Urinary bladder (tissue), 4 donors: Measurements from ENCODE around the gene CNTNAP2. TPM values are rescaled to one million over a fixed set of nuclear protein-coding genes. Genes with fewer than 3 reads are reported as not detected.

ENCODE experiments used
- DNase-seq: peaks from one replicate; pipeline ENCODE4 v3.0.0-alpha.2; 2015; ENCODE audit errors: extremely low spot score
- H3K27ac ChIP-seq: one replicate; pipeline ENCODE4 v1.5.1; 2013; ENCODE audit warnings: low read depth, mild to moderate bottlenecking, moderate library complexity
- H3K36me3 ChIP-seq: one replicate; pipeline ENCODE4 v1.6.1; 2013; ENCODE audit warnings: mild to moderate bottlenecking, moderate library complexity; ENCODE audit not compliant: insufficient read depth
- H3K4me1 ChIP-seq: one replicate; pipeline ENCODE4 v1.6.1; 2013; ENCODE audit warnings: mild to moderate bottlenecking, moderate library complexity; ENCODE audit not compliant: insufficient read depth
- H3K4me3 ChIP-seq: one replicate; pipeline ENCODE4 v1.5.1; 2013; ENCODE audit warnings: low read depth, low read length
- WGBS: extraction: QIAGEN DNeasy Blood & Tissue Kit; methylation state at CpG from one replicate; pipeline ENCODE4 v1.1.7; 2013; 5-methylcytosine and 5-hydroxymethylcytosine counted together
- polyA plus RNA-seq: library from polyadenylated mRNA; stranded (reverse); fragments of 200-250 nt; gene quantifications from one replicate; pipeline ENCODE4 v1.2.3, GENCODE V29; 2013
- total RNA-seq: library from RNA; depleted of rRNA; stranded (reverse); fragments of >200 nt; gene quantifications from one replicate; pipeline ENCODE4 v1.2.3, GENCODE V29; 2014
- donor health status: healthy with polysubstance abuse.
- donor health status: healthy.

The CNTNAP2 gene
- total and polyA plus RNA-seq, 2 donors, result 0.28 to 23.3 TPM

DNA sequence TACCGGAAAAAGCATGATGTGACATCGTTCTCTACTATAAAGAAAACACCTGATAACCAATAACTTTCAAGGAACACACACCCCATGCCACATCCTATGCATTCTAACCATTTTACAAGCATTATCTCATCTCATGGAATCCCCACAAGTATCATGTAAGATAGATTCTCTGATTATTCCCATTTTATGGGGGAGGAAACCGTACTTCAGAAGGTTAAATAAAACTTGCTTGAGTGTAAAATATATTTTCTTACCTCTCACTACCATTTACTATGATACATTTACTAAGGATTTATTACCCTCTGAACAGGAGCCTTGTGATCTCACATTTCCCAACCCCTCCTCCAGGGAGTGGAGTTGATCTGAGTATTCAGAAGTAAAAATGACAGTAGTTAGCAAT is 522.7 kb downstream of the CNTNAP2 start:
- WGBS, result 74% methylated on average over 3 of the region's 3 CpGs

DNA sequence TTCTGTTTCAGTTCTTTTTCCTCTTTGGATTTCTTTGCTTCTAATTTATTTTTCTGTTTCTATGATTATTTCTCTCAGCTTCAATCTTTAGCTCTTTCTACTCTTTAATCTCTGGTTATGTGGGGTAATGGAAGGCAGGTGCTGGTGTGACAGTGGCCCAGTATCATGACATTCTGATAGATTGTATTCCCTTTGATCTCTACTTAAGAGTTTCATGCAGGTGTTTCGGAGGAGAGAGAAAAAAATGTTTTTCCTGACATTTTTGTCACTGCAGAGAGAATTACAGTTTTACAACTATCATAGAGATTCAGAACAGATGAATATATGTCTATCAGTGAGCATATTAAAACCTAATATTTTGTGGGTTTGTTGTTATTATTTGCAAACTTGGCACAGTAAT is 524.9 kb downstream of the CNTNAP2 start:
- Histone ChIP-seq H3K4me1 (no peaks in the 10 kb centered on the region), H3K36me3 (no peaks in the 10 kb centered on the region), H3K4me3 (no peak overlapping the region), H3K27ac (no peak overlapping the region)
- WGBS, result 80% methylated on average over 1 of the region's 1 CpG
- DNase-seq, result no peak

More for the DNA sequence above, 522.7 kb downstream of the CNTNAP2 start:
- H3K36me3 ChIP-seq, result no peaks in the 10 kb centered on the region
- H3K4me1 ChIP-seq, result no peaks in the 10 kb centered on the region
- no peak overlapping the region for H3K27ac ChIP-seq
- DNase-seq, result no peak
- H3K4me3 ChIP-seq, result no peak overlapping the region

DNA sequence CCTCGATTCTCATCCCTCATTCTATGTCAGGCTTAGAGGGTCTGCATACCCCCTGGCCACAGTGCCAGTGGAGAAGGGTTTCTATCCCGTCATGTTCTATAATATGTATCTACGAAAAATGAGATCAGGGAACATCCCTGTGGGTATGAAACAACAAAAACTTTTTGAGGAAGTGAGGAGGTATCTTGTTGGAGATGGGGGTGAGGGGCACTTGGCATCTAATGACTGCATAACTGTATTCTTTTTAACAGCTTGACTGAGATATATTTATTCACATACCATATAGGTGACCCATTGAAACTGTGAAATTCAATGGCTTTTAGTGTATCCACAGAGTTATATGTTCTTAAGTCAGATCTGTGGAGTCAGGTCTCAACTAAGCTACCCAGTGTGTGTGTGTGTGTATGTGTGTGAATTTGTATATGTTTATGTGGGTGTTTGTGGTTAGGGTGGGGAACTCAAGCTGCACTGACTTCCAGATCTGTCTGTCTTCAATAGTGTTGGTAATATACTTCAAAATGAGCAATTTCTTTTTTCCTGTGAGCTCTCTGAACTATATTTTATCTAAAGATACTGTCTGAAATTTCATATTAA is 528.9 kb downstream of the CNTNAP2 start:
- H3K36me3 ChIP-seq, result no peaks in the 10 kb centered on the region
- no peak overlapping the region for H3K27ac ChIP-seq
- WGBS, result 83% methylated on average over 3 of the region's 3 CpGs
- no peak for DNase-seq
- no peaks in the 10 kb centered on the region for H3K4me1 ChIP-seq
- no peak overlapping the region for H3K4me3 ChIP-seq

DNA sequence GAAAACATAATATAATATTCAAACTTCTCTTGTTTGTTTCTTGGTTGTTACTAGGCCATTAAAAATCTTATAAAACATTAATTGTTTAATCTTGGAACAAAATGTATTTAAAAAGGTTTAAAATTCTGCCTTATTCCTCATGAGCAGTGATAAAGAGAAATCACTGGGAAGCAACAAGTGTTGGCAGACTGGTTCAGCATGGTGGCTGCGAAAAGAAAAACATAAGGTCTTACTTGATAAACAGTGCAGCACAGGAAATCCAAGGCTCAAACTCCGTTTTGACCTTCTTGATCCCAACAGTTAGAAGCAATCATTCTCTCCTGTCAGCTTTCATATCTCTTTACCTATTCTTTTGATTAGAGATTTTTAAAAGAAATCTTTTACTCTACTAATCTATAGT is 530.8 kb downstream of the CNTNAP2 start:
- 29% methylated on average over 2 of the region's 2 CpGs for WGBS
- no peak overlapping the region for H3K27ac ChIP-seq
- no peaks in the 10 kb centered on the region for H3K36me3 ChIP-seq
- no peak overlapping the region for H3K4me3 ChIP-seq
- H3K4me1 ChIP-seq, result no peaks in the 10 kb centered on the region
- DNase-seq, result no peak

DNA sequence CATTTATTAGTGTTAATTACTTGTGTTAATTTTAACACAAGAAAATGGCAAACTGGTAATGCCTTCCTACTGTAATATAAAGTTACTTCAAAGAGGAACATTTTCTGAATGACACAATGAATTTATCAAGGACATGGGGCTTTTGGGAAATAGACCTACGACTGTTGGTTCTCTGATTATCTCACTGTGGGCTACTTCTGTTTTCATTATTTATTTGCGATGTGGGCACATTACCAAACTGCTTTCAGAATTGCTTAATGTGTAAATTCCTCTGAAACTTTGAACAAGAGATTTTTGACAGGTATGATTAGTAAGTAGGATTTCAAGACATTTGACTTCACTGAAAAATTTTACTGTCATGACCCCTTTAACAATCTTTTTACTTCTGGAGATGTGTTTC is 535.6 kb downstream of the CNTNAP2 start:
- no peaks in the 10 kb centered on the region for H3K4me1 ChIP-seq
- H3K27ac ChIP-seq, result no peak overlapping the region
- no peak overlapping the region for H3K4me3 ChIP-seq
- DNase-seq, result no peak
- WGBS, result 64% methylated on average over 2 of the region's 2 CpGs
- H3K36me3 ChIP-seq, result no peaks in the 10 kb centered on the region

DNA sequence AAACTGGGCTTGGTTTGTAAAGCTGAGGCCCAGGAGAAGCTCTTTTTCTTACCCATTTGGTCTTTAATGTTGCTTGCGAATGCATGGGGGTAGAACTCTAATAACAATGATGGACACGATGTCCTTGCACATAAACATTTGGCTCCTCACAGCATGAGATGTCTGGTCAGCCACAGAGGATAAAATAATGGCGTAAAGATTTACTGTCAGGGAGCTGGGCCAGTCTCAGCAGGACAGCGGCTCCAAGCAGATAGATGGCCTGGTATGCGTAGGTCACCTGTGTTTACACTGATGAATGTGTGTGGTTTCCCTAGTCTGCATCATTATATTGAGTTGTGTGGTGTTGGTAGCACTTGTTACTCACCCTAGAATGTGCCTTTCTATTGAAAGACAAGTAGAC is 537.4 kb downstream of the CNTNAP2 start:
- Histone ChIP-seq H3K4me1 (no peaks in the 10 kb centered on the region), H3K27ac (no peak overlapping the region), H3K36me3 (no peaks in the 10 kb centered on the region), H3K4me3 (no peak overlapping the region)
- no peak for DNase-seq
- WGBS, result 69% methylated on average over 5 of the region's 5 CpGs

DNA sequence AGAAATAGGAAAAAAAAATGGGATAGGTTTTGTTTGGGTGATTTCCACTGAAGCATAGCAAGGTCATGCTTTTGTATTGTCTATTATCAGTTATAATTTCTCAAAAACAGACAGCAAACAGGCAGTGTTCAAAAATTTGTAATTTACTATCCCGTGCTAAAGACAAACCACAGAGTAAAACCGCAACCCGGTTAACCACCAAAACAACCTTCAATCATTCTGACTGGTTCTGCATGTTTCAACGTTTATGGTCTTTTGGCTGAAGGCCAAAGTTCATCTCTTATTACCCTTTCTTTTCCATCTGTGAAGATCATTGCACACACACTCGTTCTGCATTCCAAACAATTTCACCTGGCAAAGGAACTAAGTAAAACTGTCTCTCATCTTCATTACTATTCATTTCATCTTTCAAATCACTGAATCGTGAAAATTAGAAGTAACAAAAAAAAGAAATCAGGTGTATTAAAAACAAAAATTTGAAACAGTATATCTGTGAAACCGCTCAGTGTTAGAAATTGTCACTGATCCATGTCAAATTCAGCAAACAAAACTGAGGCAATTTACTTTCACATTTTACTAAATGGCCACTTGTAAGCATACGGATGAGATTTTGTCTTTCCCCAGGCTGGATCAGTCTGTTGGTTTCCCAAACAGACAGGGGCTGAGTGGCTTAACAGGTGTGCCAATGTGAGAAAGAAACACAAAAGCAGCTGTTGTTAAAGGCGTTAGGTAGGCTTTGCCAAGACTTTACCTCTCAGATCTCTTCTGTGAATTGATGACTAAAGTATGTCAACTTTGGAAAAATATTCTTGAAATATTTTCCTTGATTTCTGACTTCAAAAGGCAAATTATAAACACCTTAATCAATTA is 539.6 kb downstream of the CNTNAP2 start:
- no peak overlapping the region for H3K4me3 ChIP-seq
- H3K4me1 ChIP-seq, result no peaks in the 10 kb centered on the region
- H3K36me3 ChIP-seq, result no peaks in the 10 kb centered on the region
- WGBS, result 40% methylated on average over 9 of the region's 9 CpGs
- H3K27ac ChIP-seq, result no peak overlapping the region
- no peak for DNase-seq

DNA sequence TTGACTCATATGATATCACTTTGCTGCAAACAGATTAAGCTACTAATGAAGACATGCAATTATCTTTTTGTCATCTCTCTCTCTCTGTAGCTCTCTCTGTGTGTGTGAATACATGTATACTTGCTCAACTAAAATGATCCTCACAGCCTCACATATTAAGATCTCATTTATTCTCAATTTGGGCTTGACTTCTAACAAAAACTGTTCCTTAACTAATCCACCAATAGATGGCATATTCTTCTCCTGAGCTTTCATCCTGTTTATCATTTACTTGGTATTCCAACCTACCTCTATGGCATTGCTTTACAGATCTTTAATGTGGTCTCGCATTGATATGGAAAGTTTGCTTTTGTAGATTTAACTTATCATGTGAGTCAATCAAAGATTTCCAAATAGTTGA is 540.4 kb downstream of the CNTNAP2 start:
- no peaks in the 10 kb centered on the region for H3K4me1 ChIP-seq
- 88% methylated on average over 1 of the region's 1 CpG for WGBS
- no peak overlapping the region for H3K4me3 ChIP-seq
- no peak overlapping the region for H3K27ac ChIP-seq
- H3K36me3 ChIP-seq, result no peaks in the 10 kb centered on the region
- DNase-seq, result no peak

DNA sequence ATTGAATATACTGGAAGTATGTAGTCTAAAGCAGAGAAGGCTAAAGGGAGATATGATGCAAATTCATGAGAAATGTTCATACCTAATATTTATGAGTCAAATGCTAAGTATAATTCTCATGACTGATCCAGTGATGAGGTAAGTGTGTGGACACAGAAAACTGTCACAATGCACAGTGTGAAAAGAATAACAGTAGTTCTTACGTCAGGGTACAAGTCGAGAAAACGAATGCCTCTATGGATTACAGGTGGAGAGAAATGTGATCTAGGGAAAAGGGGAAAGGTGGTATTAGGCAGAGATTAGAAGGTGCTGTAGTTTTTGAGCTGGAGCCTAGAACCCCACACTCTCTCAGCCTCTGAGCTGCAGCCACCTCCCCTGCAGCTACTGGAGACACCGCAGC is 542.0 kb downstream of the CNTNAP2 start:
- WGBS, result 87% methylated on average over 4 of the region's 4 CpGs
- no peak for DNase-seq
- H3K4me1 ChIP-seq, result no peaks in the 10 kb centered on the region
- H3K27ac ChIP-seq, result no peak overlapping the region
- no peaks in the 10 kb centered on the region for H3K36me3 ChIP-seq
- no peak overlapping the region for H3K4me3 ChIP-seq

DNA sequence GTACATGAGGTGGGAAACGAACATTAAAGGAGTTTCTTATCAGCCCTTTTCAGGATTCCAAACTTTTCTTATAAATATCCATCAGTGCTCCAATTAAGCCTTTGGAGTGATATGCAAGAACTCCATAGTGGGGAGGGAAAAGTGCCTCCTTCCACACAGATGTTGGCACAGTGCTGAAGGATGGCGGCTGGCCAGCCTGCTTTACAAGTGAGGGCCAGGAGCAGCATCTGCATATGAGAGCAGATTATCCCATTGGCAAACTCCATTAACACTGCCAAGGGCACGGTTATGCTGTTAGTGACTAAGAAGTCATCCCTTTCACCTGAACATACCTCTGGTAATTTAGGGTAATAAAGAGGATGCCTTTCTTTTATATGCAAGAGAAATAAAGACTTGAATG is 543.1 kb downstream of the CNTNAP2 start:
- Histone ChIP-seq H3K4me1 (no peaks in the 10 kb centered on the region), H3K4me3 (no peak overlapping the region), H3K36me3 (no peaks in the 10 kb centered on the region), H3K27ac (no peak overlapping the region)
- no peak for DNase-seq
- 56% methylated on average over 3 of the region's 3 CpGs for WGBS

DNA sequence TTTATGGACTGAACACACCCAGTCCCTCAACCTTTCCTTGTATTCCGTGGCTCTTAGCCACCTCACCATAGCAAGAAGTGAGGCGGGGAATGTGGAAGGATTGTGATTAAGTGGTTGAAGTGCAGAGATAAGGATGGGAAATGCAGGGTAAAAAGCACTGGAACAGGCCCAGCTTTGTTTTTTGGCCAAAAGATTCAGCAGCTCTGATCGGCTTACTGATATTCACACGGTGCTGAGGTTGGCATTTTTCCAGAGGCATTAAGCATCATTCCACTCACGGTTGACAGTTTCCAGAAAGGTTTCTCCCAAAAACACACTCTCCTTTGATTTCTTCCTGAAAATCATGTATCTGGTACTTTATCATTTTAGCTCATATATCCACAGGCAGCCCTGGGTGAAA is 544.2 kb downstream of the CNTNAP2 start:
- no peaks in the 10 kb centered on the region for H3K4me1 ChIP-seq
- 24% methylated on average over 5 of the region's 5 CpGs for WGBS
- DNase-seq, result no peak
- H3K27ac ChIP-seq, result no peak overlapping the region
- no peak overlapping the region for H3K4me3 ChIP-seq
- H3K36me3 ChIP-seq, result no peaks in the 10 kb centered on the region

DNA sequence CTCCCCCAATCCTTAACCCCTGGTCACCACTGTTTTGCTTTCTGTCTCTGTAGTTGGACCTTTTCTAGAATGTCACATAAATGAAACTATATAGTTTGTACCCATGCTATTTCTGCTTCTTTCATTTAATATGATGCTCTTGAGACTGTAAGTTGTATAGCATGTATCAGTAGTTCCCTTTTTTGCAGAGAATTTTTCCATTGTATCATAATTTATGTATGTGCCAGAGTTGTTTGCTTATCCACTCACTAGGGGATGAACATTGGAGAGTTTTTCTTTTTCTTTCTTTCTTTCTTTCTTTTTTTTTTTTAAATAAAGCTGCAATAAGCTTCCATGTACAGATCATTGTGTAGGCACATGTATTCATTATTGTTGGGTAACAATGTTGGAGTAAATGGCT is 544.8 kb downstream of the CNTNAP2 start:
- H3K27ac ChIP-seq, result no peak overlapping the region
- no peak for DNase-seq
- H3K4me3 ChIP-seq, result no peak overlapping the region
- no peaks in the 10 kb centered on the region for H3K4me1 ChIP-seq
- H3K36me3 ChIP-seq, result no peaks in the 10 kb centered on the region

DNA sequence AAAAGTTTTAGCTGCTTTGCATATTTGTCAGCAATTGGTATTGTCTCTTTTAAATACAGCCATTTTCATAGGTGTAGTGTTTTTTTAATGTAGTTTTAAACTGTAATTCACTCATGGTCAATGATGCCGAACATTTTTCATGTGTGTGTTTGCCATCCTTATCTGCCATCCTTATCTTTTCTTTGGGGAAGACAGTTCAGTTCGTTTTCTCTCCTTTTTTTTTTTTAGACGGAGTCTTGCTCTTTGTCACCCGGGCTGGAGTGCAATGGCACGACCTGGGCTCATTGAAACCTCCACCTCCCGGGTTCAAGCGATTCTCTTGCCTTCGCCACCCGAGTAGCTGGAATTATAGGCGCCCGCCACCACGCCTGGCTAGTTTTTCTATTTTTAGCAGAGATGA is 545.3 kb downstream of the CNTNAP2 start:
- Histone ChIP-seq H3K4me1 (no peaks in the 10 kb centered on the region), H3K36me3 (no peaks in the 10 kb centered on the region), H3K4me3 (no peak overlapping the region), H3K27ac (no peak overlapping the region)
- 78% methylated on average over 12 of the region's 12 CpGs for WGBS
- no peak for DNase-seq

DNA sequence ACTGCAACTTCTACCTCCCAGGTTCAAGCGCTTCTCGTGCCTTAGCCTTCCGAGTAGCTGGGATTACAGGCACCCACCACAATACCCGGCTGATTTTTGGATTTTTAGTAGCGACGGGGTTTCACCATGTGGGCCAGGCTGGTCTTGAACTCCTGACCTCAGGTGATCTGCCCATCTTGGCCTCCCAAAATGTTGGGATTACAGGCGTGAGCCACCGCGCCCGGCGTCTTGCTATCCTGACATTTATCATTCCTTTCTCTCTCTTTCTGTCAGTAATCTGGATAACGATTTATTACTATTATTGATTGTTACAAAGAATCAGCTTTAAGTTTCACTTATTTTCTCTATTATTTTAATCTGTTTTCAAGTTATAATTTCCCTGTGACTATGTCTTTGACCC is 548.4 kb downstream of the CNTNAP2 start:
- 95% methylated on average over 12 of the region's 12 CpGs for WGBS

More for the DNA sequence above, 548.4 kb downstream of the CNTNAP2 start:
- H3K27ac ChIP-seq, result no peak overlapping the region
- H3K4me3 ChIP-seq, result no peak overlapping the region
- H3K36me3 ChIP-seq, result no peaks in the 10 kb centered on the region
- no peaks in the 10 kb centered on the region for H3K4me1 ChIP-seq
- no peak for DNase-seq
